ENCODE measurements around the gene DCC. TPM values are rescaled to one million over a fixed set of nuclear protein-coding genes. Genes with fewer than 3 reads are reported as not detected.

The DCC gene
- total and polyA plus RNA-seq, 2 donors (not counting 1 experiment from before 2014, with no cell fraction given), result not detected

GRCh38 chr18:52914148-52914547 is 574.2 kb downstream of the DCC start:
- intact Hi-C loops (cut with micrococcal nuclease), result no loop called here
- DNase-seq, result no peak
- Histone ChIP-seq H3K4me3 (ENCODE audit: control extremely low read depth in 1 of 5, extremely low read depth in 1 of 5, insufficient read depth in 1 of 5, low read depth in 2 of 5, low read length in 4 of 5) (no peak overlapping the region), H3K27ac (ENCODE audit: low read length in 2 of 2) (no peak overlapping the region), H3K4me1 (ENCODE audit: control insufficient read depth in 2 of 2, insufficient read depth in 2 of 2, low read length in 2 of 2) (no peaks in the 10 kb centered on the region), H3K9ac (ENCODE audit: low read length) (no peak overlapping the region), H3K36me3 (replicated peaks in 1 of 2; ENCODE audit: control extremely low read depth in 1 of 2, control insufficient read depth in 1 of 2, extremely low read depth in 1 of 2, insufficient read depth in 2 of 2, low read length in 1 of 2) (no peaks in the 10 kb centered on the region), H4K20me1 (ENCODE audit: control insufficient read depth, insufficient read depth, low read length, poor library complexity, severe bottlenecking) (no peaks in the 10 kb centered on the region), H3K79me2 (ENCODE audit: control insufficient read depth, insufficient read depth, low read length) (no peaks in the 10 kb centered on the region), H2AFZ (ENCODE audit: insufficient read depth, low read depth, low read length, poor library complexity, severe bottlenecking) (no peak overlapping the region), H3K9me3 (ENCODE audit: control extremely low read depth in 1 of 3, control insufficient read depth in 2 of 3, insufficient read depth in 1 of 3, low read length in 2 of 3) (no peaks in the 10 kb centered on the region), H3K4me2 (replicated peaks; ENCODE audit: low read depth, low read length, poor library complexity, severe bottlenecking) (no peak overlapping the region), H3K27me3 (replicated peaks in 1 of 4; ENCODE audit: control extremely low read depth in 1 of 4, control insufficient read depth in 3 of 4, insufficient read depth in 4 of 4, low read length in 3 of 4) (no peaks in the 10 kb centered on the region)
- H3K4me3 Mint-ChIP-seq, result no peak overlapping the region
- no peak overlapping the region for H3K27ac Mint-ChIP-seq
- no peak for ATAC-seq (ENCODE audit: low read depth)
- H3K4me1 Mint-ChIP-seq, result no peaks in the 10 kb centered on the region
- CTCF ChIA-PET, result no interaction called here
- no peaks in the 10 kb centered on the region for H3K27me3 Mint-ChIP-seq
- TF ChIP-seq CTCF (IDR thresholded peaks at IDR 0.05) (no peak), EZH2 (IDR thresholded peaks at IDR 0.05; ENCODE audit: borderline replicate concordance, insufficient read depth, low read depth, low read length, poor library complexity, severe bottlenecking) (no peak)
- POLR2A ChIA-PET, result no interaction called here
- WGBS (ENCODE audit: insufficient coverage), result no CpG with 5 or more reads among the region's 3 CpGs
- H3K9me3 Mint-ChIP-seq (ENCODE audit: insufficient read depth), result peaks cover 2% of the 10 kb centered on the region

GRCh38 chr18:52920665-52921064 is 580.7 kb downstream of the DCC start:
- no peaks in the 10 kb centered on the region for H3K79me2 ChIP-seq (ENCODE audit: control insufficient read depth, insufficient read depth, low read length)
- H3K4me1 ChIP-seq (ENCODE audit: control insufficient read depth in 2 of 2, insufficient read depth in 2 of 2, low read length in 2 of 2), result no peaks in the 10 kb centered on the region
- no peak for DNase-seq
- ChIA-PET POLR2A (no interaction called here), CTCF (no interaction called here)
- no peaks in the 10 kb centered on the region for H3K36me3 ChIP-seq (replicated peaks in 1 of 2; ENCODE audit: control extremely low read depth in 1 of 2, control insufficient read depth in 1 of 2, extremely low read depth in 1 of 2, insufficient read depth in 2 of 2, low read length in 1 of 2)
- no peaks in the 10 kb centered on the region for H3K9me3 ChIP-seq (ENCODE audit: control extremely low read depth in 1 of 3, control insufficient read depth in 2 of 3, insufficient read depth in 1 of 3, low read length in 2 of 3)
- ATAC-seq (ENCODE audit: low read depth), result no peak
- no peaks in the 10 kb centered on the region for H3K27me3 ChIP-seq (replicated peaks in 1 of 4; ENCODE audit: control extremely low read depth in 1 of 4, control insufficient read depth in 3 of 4, insufficient read depth in 4 of 4, low read length in 3 of 4)
- Mint-ChIP-seq H3K4me1 (no peaks in the 10 kb centered on the region), H3K27me3 (no peaks in the 10 kb centered on the region), H3K27ac (no peak overlapping the region), H3K9me3 (ENCODE audit: insufficient read depth) (no peaks in the 10 kb centered on the region), H3K4me3 (no peak overlapping the region)
- TF ChIP-seq EZH2 (IDR thresholded peaks at IDR 0.05; ENCODE audit: borderline replicate concordance, insufficient read depth, low read depth, low read length, poor library complexity, severe bottlenecking), result no peak
- TF ChIP-seq CTCF (IDR thresholded peaks at IDR 0.05), result no peak
- H3K27ac ChIP-seq (ENCODE audit: low read length in 2 of 2), result no peak overlapping the region
- no peaks in the 10 kb centered on the region for H4K20me1 ChIP-seq (ENCODE audit: control insufficient read depth, insufficient read depth, low read length, poor library complexity, severe bottlenecking)
- no CpG with 5 or more reads among the region's 1 CpG for WGBS (ENCODE audit: insufficient coverage)
- H3K9ac ChIP-seq (ENCODE audit: low read length), result no peak overlapping the region
- intact Hi-C loops (cut with micrococcal nuclease), result no loop called here
- H2AFZ ChIP-seq (ENCODE audit: insufficient read depth, low read depth, low read length, poor library complexity, severe bottlenecking), result no peak overlapping the region
- H3K4me2 ChIP-seq (replicated peaks; ENCODE audit: low read depth, low read length, poor library complexity, severe bottlenecking), result no peak overlapping the region
- no peak overlapping the region for H3K4me3 ChIP-seq (ENCODE audit: control extremely low read depth in 1 of 5, extremely low read depth in 1 of 5, insufficient read depth in 1 of 5, low read depth in 2 of 5, low read length in 4 of 5)

Measured in B cell (primary cell).